Stimulated activated naive CD8-positive, alpha-beta T cell treated with anti-CD3 and anti-CD28 coated beads, Interleukin-15, amount 100 ng/mL, for 72 hours (primary cell): ENCODE data around the gene BAIAP2.
"Not testable (repeated sequence)": the region's sequence is repeated elsewhere in the genome, so short reads cannot be mapped to it uniquely, and the experiment has no call there.

Experiments used
- ATAC-seq: fragments of 150-1000 bp; cut with Tn5 transposase; 2 replicates; pipeline ENCODE4 v1.10.0; 2021; ENCODE audit warnings: mild to moderate bottlenecking, moderate library complexity
- DNase-seq, 2 donors: peaks; one replicate each; pipeline ENCODE4 v3.0.0; 2021 to 2022
- H3K27ac Mint-ChIP-seq, 2 donors: one replicate each; pipeline ENCODE4 v1.8.0; 2022; ENCODE audit warnings: mild to moderate bottlenecking in 2 of 2, mixed read lengths in 2 of 2, moderate library complexity in 2 of 2
- H3K27me3 Mint-ChIP-seq: one replicate; pipeline ENCODE4 v1.8.0; 2022; ENCODE audit warnings: mixed read lengths
- H3K4me1 Mint-ChIP-seq: one replicate; pipeline ENCODE4 v1.8.0; 2022; ENCODE audit warnings: mild to moderate bottlenecking, mixed read lengths
- H3K4me3 Mint-ChIP-seq, 2 donors: one replicate each; pipeline ENCODE4 v1.8.0; 2022; ENCODE audit warnings: mild to moderate bottlenecking in 2 of 2, mixed read lengths in 2 of 2, moderate library complexity in 1 of 2
- H3K9me3 Mint-ChIP-seq, 2 donors: one replicate each; pipeline ENCODE4 v1.8.0; 2022; ENCODE audit warnings: mixed read lengths in 2 of 2

Gene BAIAP2

DNA sequence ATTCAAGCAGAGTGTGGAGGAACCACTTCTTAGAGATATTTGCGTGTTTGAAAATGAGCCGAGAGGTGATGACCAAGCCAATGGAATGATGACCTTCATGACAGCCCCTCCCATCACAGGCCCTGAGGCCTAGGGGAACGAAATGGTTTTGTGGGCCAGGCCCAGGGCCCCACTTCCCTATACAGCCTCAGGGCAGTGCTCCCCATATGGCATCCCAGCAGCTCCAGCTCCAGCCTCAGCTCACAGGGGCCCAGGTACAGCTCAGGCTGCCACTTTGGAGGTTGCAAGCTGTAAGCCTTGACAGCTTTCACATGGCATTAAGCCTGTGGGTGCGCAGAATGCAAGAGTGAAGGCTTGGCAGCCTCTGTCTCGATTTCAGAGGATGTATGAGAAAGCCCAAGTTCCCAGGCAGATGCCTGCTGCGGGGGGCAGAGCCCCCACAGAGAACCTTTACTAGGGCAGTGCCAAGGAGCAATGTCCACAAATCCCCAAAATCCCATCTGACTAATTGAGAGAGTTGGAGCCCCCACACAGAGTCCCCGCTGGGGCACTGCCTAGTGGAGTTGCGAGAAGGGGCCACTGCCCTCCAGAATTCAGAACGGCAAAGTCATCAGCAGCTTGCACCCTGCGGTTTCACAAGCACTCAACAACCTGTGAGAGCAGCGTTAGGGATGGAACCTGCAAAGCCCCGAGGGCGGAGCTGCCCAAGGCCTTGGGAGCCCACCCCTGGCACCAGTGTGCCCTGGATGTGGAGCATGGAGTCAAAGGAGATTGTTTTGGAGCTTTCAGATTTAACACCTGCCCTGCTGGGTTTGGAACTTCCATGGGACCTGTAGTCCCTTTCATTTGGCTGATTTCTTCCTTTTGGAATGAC is 22.1 kb upstream of the BAIAP2 start:
- Mint-ChIP-seq H3K9me3 (peaks cover 10 to 13% of the 10 kb centered on the region in 2 donors), H3K27me3 (no peaks in the 10 kb centered on the region), H3K4me3 (no peak overlapping the region), H3K4me1 (peaks cover 5% of the 10 kb centered on the region), H3K27ac (no peak overlapping the region)
- DNase-seq (no peak), ATAC-seq (no peak)

DNA sequence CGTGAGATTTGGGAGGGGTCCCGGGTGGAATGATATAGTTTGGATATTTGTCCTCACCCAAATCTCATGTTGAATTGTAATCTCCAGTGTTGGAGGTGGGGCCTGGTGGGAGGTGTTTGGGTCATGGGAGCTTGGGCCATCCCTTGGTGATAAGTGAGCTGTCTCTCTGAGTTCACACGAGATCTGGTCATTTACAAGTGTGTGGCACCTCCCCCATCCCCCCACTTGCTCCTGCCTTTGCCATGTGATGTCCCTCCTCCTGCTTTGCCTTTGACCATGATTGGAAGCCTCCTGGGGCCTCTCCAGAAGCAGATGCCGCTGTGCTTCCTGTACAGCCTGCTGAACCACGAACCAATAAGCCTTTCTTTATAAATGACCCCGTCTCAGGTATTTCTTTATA is 21.3 kb upstream of the BAIAP2 start:
- no peaks in the 10 kb centered on the region for H3K27me3 Mint-ChIP-seq
- H3K27ac Mint-ChIP-seq: peak overlapping the region in 1 of 2 donors; percentile 16
- peaks cover 13% of the 10 kb centered on the region for H3K4me1 Mint-ChIP-seq
- no peak for DNase-seq
- no peak for ATAC-seq
- H3K4me3 Mint-ChIP-seq: no peak overlapping the region
- H3K9me3 Mint-ChIP-seq: peaks cover 10 to 13% of the 10 kb centered on the region in 2 donors

DNA sequence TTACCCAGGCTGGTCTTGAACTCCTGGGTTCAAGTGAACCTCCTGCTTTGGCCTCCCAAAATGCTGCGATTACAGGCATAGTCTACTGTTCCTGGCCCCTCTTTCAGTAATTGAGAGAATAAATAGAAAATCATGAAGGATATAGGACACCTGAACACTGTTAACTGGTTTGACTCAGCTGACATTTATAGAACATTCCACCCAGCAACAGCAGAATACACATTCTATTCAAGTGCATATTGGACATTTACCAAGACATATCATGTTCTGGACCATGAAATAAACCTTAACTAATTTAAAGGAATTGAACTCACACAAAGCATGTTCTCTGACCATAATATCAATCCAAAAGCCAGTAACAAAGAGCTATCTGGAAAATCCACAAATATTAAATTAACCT is 19.8 kb upstream of the BAIAP2 start:
- Mint-ChIP-seq H3K27ac (no peak overlapping the region), H3K4me1 (peaks cover 28% of the 10 kb centered on the region), H3K27me3 (no peaks in the 10 kb centered on the region), H3K4me3 (no peak overlapping the region), H3K9me3 (peaks cover 10 to 13% of the 10 kb centered on the region in 2 donors)
- ATAC-seq (no peak), DNase-seq (no peak)

DNA sequence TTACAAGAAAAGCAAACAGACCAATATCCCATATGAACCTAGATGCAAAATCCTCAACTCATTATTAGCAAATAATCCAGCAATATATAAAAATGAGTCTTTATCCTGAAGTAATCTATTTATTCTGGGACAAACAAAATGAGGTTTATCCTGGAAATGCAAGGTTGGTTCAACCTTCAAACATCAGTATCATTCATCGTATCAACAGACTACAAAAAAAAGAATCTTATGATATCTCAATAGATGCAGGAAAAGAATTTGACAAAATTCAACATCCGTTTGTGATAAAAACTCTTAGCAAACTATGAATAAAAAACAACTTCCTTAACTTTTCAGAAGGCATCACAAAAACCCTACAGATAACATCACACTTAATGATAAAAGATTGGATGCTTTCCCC is 18.4 kb upstream of the BAIAP2 start:
- Mint-ChIP-seq H3K27me3 (no peaks in the 10 kb centered on the region), H3K9me3 (peaks cover 0 to 7% of the 10 kb centered on the region in 2 donors), H3K27ac (peak overlapping the region in 1 of 2 donors; percentile 79), H3K4me3 (no peak overlapping the region), H3K4me1 (peaks cover 34% of the 10 kb centered on the region)
- no peak for ATAC-seq
- no peak for DNase-seq

DNA sequence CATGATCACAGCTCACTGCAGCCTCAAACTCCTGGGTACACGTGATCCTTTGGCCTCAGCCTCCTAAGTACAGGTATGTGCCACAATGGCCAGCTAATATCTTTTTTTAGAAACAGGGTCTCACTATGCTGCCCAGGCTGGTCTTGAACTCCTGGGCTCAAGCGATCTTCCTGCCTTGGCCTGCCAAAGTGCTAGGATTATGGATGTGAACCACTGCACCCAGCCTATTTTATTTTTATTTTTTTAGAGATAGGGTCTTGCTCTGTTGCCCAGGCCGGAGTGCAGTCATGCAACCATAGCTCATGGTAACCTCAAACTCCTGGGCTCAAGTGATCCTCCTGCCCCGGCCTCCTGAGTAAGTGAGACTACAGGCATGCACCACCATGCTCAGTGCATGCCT is 17.6 kb upstream of the BAIAP2 start:
- not testable (repeated sequence) for H3K27me3 Mint-ChIP-seq
- H3K4me3 Mint-ChIP-seq: peak overlapping the region in 1 of 2 donors; percentile 70

DNA sequence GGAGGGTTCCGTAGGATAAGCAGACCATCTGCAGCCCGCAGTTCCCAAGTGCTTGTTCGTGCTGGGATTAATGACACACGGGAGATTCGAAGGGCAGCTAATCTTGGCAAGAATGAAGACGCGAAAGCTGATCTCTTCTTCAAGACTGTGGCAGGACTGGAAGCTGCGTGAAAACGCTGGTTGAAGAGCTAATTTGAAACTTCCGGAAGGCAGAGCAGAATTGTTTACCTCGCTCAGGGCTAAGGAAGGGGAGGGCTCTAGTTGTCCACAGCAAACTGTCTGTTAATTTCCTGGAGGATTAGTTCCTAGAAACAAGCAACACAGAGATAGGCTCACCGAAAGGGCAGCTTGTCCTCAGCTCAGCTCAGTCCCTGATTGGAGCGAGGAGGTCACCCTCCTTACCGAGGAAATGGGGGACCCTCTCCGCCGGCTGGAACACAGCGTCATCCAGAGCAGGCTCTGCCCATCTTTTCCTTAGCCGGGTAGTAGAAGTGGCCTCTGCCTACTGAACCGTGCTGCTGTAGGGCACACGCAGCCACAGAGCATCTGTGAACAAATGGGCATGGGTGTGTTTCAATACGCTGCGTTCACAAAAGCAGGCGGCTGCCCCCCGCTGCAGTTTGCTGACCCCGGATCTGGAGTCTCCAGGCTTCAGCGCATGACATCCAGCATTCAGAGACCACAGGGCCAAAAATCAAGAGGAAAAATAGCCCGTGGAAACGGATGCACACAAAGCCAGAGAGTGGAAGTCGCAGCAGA is 16.7 kb upstream of the BAIAP2 start:
- Mint-ChIP-seq H3K4me1 (peaks cover 34% of the 10 kb centered on the region), H3K27ac (peak overlapping the region; percentile 95 to 96), H3K4me3 (peak overlapping the region; percentile 70 to 87), H3K9me3 (peaks cover 0 to 7% of the 10 kb centered on the region in 2 donors), H3K27me3 (no peaks in the 10 kb centered on the region)
- peak in 1 of 2 donors; percentile 45 for DNase-seq
- peak; percentile 88 for ATAC-seq

More for the DNA sequence above, 17.6 kb upstream of the BAIAP2 start:
- H3K27ac Mint-ChIP-seq: peak overlapping the region in 1 of 2 donors; percentile 96
- H3K9me3 Mint-ChIP-seq, DNase-seq, ATAC-seq: not testable (repeated sequence)
- H3K4me1 Mint-ChIP-seq: peaks cover 34% of the 10 kb centered on the region

DNA sequence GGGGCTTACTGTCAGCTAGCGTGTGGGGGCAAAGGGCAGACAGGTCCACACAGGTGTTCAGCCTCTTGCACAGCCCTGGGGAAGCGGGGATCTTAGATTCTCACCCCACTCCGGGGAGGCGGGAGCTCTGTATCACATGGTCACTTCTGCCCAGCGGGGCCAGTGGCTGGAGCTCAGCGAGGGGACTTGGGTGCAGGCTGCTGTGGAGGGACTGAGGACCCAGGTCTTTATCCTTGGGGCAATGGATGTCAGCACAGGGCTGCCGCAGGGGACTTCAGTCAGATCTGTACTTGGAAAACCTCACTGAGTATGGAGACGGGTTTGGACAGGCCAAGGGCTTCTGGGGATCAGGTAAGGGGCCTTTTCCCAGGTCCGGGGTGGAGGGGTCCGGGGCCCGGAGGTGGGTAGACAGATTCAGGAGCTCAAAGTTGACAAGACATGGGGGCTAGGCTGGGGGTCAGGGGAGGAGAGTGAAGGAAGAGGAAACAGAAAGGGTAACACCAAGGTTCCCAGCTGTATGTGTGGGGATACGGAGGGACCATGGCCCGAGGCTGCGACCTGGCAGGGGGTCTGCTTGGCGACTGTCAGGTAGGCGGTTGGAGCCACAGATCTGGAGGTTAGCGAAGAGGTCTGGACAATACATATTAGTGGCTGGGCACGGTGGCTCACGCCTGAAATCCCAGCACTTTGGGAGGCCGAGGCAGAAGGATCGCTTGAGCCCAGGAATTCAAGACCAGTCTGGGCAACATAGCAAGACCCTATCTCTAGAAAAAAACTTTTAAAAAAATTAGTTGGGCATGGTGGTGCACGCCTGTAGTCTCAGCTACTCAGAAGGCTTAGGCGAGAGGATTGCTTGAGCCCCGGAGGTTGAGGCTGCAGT is 15.1 kb upstream of the BAIAP2 start:
- DNase-seq (no peak), ATAC-seq (no peak)
- Mint-ChIP-seq H3K9me3 (peaks cover 0 to 7% of the 10 kb centered on the region in 2 donors), H3K27ac (no peak overlapping the region), H3K4me1 (peaks cover 42% of the 10 kb centered on the region), H3K4me3 (no peak overlapping the region), H3K27me3 (peaks cover 8% of the 10 kb centered on the region)

DNA sequence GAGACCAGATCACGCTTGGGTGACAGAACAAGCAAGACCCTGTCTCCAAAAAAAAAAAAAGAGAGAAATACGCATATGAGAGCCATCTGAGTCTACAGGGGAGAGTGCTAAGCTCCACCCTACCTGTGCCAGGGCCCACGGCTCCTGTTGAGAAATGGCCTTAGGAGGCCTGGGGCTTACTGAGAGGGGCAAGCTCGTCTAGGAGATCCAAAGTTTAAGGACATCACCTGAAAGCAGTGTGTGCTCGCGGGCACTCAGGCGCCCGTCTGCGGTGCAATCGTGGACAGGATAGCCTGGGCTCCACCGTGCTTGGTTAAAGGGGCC is 14.5 kb upstream of the BAIAP2 start:
- no peak for ATAC-seq
- Mint-ChIP-seq H3K4me1 (peaks cover 42% of the 10 kb centered on the region), H3K9me3 (peaks cover 0 to 7% of the 10 kb centered on the region in 2 donors), H3K27ac (no peak overlapping the region), H3K4me3 (no peak overlapping the region), H3K27me3 (peaks cover 14% of the 10 kb centered on the region)
- DNase-seq: no peak

DNA sequence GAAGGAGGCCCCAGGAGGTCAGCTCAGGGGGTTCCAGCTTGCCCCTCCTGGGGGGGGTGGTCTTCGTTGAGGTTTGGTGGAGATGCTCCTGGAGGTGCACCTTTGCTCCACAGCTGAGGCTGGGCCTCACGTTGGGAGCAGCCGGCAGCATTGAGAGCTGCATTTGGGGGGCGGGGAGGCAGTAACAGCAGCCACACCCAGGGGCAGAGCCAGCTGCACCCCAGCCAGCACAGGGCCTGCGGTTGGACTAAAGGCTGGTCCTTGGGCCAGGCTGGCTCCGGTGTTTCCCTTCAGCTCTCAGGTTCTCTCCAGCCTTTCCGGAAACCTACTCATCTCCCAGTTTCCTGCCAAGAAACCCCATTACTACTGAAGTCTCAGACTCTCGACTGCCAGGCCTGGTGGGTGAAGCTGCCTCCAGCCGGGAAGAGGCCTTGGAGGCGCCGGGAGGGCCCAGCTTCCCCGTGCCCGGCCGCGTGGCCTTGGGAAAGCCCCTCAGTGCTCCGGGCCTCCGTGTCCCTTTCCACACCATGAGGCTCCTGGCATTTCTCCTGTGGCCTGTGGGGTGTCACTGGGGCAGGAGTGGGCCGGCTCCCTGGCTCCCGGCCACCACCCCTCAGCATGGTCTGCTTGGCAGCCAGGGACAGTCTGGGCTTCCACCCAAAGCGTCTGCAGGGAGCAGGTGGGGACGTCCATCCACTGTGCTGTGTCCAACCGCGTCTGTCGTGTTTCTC is 14.0 kb upstream of the BAIAP2 start:
- H3K4me1 Mint-ChIP-seq: peaks cover 42% of the 10 kb centered on the region
- H3K27ac Mint-ChIP-seq: no peak overlapping the region
- H3K9me3 Mint-ChIP-seq: peaks cover 0 to 7% of the 10 kb centered on the region in 2 donors
- peaks cover 15% of the 10 kb centered on the region for H3K27me3 Mint-ChIP-seq
- ATAC-seq: no peak
- DNase-seq: no peak
- no peak overlapping the region for H3K4me3 Mint-ChIP-seq

DNA sequence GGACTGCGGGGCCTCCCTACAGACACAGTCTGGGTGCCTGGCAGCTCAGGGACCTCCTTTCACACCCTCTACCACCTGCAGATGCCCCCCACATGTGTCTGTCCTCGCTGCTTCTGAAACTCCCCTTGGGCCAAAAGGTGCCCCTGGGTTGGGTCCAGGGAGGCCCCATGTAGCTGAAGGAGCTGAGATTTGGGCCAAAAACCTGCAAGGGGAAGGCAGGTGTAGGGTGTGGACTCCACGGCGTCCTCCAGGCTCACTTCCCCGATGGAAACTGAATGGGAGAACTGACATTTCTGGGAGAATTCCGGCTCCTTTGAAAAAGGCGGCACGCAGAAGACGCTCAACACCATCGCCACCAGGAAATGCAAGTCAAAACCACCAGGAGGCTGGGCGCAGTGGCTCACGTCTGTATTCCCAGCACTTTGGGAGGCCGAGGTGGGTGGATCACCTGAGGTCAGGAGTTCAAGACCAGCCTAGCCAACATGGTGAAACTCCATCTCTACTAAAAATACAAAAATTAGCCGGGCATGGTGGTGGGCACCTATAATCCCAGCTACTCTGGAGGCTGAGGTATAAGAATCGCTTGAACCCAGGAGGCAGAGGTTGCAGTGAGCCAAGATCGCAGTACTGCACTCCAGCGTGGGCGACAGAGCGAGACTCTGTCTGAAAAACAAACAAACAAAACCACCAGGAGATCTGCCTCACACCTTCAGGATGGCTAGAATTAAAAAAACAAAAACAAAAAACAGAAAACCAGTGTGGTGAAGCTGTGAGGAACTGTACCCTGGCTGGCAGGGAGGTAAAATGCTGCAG is 13.2 kb upstream of the BAIAP2 start:
- DNase-seq (no peak), ATAC-seq (no peak)
- peaks cover 42% of the 10 kb centered on the region for H3K4me1 Mint-ChIP-seq
- H3K27ac Mint-ChIP-seq: peak overlapping the region in 1 of 2 donors; percentile 40
- no peak overlapping the region for H3K4me3 Mint-ChIP-seq
- peaks cover 23% of the 10 kb centered on the region for H3K27me3 Mint-ChIP-seq
- peaks cover 3 to 7% of the 10 kb centered on the region in 2 donors for H3K9me3 Mint-ChIP-seq

DNA sequence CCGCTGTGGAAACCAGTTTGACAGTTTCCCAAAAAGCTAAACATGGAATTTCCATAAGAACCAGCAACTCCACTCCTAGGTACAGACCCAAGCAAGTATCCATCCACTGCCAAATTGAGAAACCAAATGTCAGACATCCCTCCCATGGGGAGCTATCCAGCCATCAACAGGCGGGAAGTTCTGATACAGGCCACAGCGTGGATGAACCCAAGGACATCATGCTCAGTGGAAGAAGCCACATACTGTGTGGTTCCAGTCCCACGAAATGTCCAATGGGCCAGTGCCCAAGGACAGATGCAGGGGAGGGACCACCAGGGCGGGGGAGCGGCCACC is 12.6 kb upstream of the BAIAP2 start:
- no peak overlapping the region for H3K27ac Mint-ChIP-seq
- peaks cover 29% of the 10 kb centered on the region for H3K27me3 Mint-ChIP-seq
- DNase-seq: no peak
- H3K4me1 Mint-ChIP-seq: peaks cover 42% of the 10 kb centered on the region
- no peak for ATAC-seq
- H3K4me3 Mint-ChIP-seq: no peak overlapping the region
- peaks cover 5 to 12% of the 10 kb centered on the region in 2 donors for H3K9me3 Mint-ChIP-seq

DNA sequence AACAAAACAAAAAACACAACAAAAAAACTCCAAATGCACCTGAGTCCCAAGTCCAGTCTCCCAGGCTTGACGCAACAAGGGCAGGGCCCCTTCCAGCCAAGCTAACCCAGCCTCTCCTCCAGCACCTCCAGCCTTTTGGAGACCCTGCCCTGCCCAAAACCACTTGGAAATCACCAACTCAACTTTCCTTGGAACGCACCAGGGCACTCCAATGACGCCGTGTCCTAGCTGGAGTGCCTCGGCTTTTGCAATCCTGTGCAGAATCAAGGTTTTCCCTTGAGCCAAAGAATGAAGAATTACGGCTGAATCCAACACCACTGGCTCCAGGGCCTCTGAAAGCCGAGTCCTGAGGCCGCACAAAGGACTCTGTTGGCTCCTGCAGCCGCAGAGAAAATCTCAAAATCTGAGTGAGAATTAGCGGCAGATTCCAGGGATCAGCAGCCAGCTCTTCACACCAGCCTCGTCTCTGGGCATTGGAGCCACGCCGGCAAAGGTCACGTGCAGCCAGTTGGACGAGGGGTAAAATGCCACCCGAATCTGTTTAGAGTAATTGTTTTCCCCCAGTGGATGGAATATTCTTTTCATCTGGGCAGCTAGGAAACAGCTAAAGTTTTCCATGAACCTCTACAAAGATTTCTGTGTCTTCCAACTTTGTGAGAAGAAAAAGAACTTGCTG is 9.7 kb upstream of the BAIAP2 start:
- H3K4me3 Mint-ChIP-seq: no peak overlapping the region
- peaks cover 29% of the 10 kb centered on the region for H3K4me1 Mint-ChIP-seq
- no peak for ATAC-seq
- H3K27ac Mint-ChIP-seq: peak overlapping the region in 1 of 2 donors; percentile 48
- H3K9me3 Mint-ChIP-seq: peaks cover 5 to 14% of the 10 kb centered on the region in 2 donors
- no peak for DNase-seq
- peaks cover 57% of the 10 kb centered on the region for H3K27me3 Mint-ChIP-seq

DNA sequence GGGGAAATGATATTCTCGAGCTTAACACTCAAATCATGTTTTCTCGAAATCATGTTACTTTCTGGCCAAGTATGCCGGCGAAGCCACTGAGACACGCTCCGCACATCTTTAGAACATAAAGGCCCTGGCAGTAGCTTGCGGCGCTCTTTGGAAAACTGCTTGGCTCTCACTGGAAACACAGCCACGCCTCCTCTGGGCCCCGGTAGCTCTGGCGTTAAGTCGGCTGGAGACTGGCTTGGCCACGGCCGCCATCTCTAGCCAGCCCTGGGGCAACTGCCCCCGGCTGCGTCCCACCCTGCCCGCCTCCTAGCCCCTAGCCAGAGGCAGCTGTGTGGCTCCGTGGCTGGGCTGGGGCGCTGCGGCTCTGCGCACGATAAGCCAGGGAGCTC is 9.2 kb upstream of the BAIAP2 start:
- Mint-ChIP-seq H3K9me3 (peaks cover 5 to 14% of the 10 kb centered on the region in 2 donors), H3K4me1 (peaks cover 24% of the 10 kb centered on the region), H3K27ac (no peak overlapping the region), H3K4me3 (no peak overlapping the region), H3K27me3 (peaks cover 63% of the 10 kb centered on the region)
- DNase-seq (no peak), ATAC-seq (no peak)
